Pancreas (tissue), 10 donors: ENCODE data around the gene ACKR1. TPM values are rescaled to one million over a fixed set of nuclear protein-coding genes. Genes with fewer than 3 reads are reported as not detected.

ENCODE experiments used
- ATAC-seq, 4 donors: fragments of 200-7000 bp; cut with Tn5 transposase; one replicate each; pipeline versions ENCODE4 v1.8.0 to v1.9.1; 2020; ENCODE audit warnings: mild to moderate bottlenecking in 4 of 4, moderate library complexity in 4 of 4
- DNase-seq, 6 donors: peaks; one replicate each; pipeline ENCODE4 v3.0.0-alpha.2; 2020
- FAIRE-seq: peaks from 2 replicates; lab custom pipeline; 2012; peaks lifted over from hg19 to GRCh38; lab: Jason Lieb, UNC
- H3K27ac ChIP-seq, 4 donors: fragments of 200-600 bp; sonication (generic); 1 replicate in 3 of 4; 2 replicates in 1 of 4; pipeline versions ENCODE4 v1.5.0 to v1.8.0; 2020
- H3K27me3 ChIP-seq, 4 donors: fragments of 200-600 bp; one replicate each; pipeline ENCODE4 v1.8.0; 2021
- H3K36me3 ChIP-seq, 3 donors: fragments of 200-600 bp; sonication (generic) in 1 of 3; one replicate each; pipeline versions ENCODE4 v1.5.0 to v1.8.0; 2020 to 2021
- H3K4me1 ChIP-seq, 3 donors: fragments of 200-600 bp; one replicate each; pipeline ENCODE4 v1.8.0; 2021
- H3K4me3 ChIP-seq, 4 donors: fragments of 200-600 bp; sonication (generic) in 2 of 4; one replicate each; pipeline versions ENCODE4 v1.5.0 to v1.8.0; 2020 to 2021
- H3K9me3 ChIP-seq, 4 donors: fragments of 200-600 bp; one replicate each; pipeline ENCODE4 v1.8.0; 2021
- WGBS, 2 donors: extraction: QIAGEN DNeasy Blood & Tissue Kit; methylation state at CpG; one replicate each; pipeline ENCODE4 v1.1.7; 2013; 5-methylcytosine and 5-hydroxymethylcytosine counted together
- intact Hi-C, 3 donors: fragments of 100-400 bp; cut with DNase I; formaldehyde crosslinking; loops; one replicate each; pipeline versions ENCODE4 v1.11.1 to v1.14.2; 2022
- polyA plus RNA-seq, 2 donors: library from polyadenylated mRNA; stranded (reverse); fragments of 200-250 nt; gene quantifications; one replicate each; pipeline ENCODE4 v1.2.3, GENCODE V29; 2013
- total RNA-seq, 6 donors: library from RNA; stranded (reverse); fragmentation: NEBNext Ultra II Directional in 4 of 6; extraction: Animal tissue kit (Norgen Biotek cat#: 25700) in 4 of 6; gene quantifications; one replicate each; pipeline versions ENCODE4 v1.2.1 to v1.2.4, GENCODE V29; 2021 to 2023
- TF ChIP-seq, protein P1 (sequence below), 4 donors: fragments of 200-600 bp; sonication (generic) in 3 of 4; IDR thresholded peaks; one replicate each; pipeline versions ENCODE4 v1.5.0 to v1.8.0; 2021; ENCODE audit warnings: antibody characterized with exemption in 4 of 4
- donor health status: healthy with polysubstance abuse.
- donor health status: DM: no; HTN: no; CAD: no; lungs with moderate emphysema.
- donor health status: DM: no; HTN: no; CAD: no.
- donor health status: control.
- donor health status: control.
- donor health status: Bipolar disorder and iron deficiency.
- donor health status: DM: yes; HTN: yes; CAD: no.
- donor health status: DM: no; HTN: no; CAD: no.
- donor health status: DM: no; HTN: no; CAD: no.
- donor health status: DM: yes; HTN: yes; CAD: no.

The ACKR1 gene
- total and polyA plus RNA-seq, 8 donors = 4.1 to 27.0 (median 10.8) TPM

DNA sequence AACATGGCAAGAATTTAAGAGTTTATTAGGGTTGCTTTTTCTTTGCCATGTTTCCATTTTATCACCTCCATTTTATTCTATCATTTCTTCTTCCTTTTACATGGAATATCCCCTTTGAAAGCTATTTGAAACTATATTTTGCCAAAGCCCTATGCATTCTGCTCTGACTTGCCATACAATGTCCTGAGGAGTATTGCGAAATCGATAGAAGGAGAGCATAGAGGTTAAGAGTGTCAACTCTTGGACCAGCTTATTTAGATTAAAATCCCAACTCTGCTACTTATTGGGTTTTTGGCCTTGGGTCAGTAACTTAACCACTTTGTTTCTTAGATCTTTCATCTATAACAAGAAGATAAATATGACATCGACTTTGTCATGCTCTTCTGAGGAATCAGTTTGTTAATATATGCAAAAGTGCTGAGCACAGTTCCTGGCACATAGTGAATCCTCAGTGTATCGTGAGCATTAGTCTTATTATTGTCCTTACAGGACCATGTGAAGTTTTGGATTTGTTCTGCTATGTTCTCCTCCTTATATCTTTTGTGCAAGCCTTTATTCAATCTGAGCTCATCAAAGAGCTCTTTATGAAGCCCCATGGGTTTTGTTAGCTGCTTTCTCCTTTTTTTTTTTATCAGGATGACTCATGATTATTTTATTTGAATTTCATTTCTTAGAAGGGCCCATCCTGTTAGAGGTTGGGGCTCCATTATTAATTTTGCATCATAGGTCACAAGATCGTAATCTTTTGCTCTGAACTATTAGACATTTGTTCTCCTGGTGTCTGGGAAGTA is 17.6 kb downstream of the ACKR1 start:
- TF ChIP-seq, protein P1, sequence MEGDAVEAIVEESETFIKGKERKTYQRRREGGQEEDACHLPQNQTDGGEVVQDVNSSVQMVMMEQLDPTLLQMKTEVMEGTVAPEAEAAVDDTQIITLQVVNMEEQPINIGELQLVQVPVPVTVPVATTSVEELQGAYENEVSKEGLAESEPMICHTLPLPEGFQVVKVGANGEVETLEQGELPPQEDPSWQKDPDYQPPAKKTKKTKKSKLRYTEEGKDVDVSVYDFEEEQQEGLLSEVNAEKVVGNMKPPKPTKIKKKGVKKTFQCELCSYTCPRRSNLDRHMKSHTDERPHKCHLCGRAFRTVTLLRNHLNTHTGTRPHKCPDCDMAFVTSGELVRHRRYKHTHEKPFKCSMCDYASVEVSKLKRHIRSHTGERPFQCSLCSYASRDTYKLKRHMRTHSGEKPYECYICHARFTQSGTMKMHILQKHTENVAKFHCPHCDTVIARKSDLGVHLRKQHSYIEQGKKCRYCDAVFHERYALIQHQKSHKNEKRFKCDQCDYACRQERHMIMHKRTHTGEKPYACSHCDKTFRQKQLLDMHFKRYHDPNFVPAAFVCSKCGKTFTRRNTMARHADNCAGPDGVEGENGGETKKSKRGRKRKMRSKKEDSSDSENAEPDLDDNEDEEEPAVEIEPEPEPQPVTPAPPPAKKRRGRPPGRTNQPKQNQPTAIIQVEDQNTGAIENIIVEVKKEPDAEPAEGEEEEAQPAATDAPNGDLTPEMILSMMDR (IDR thresholded peaks at IDR 0.05) = no peak
- no peak for FAIRE-seq
- Histone ChIP-seq H3K9me3 (no peaks in the 10 kb centered on the region), H3K36me3 (no peaks in the 10 kb centered on the region), H3K4me3 (no peak overlapping the region), H3K4me1 (no peaks in the 10 kb centered on the region), H3K27me3 (no peaks in the 10 kb centered on the region), H3K27ac (no peak overlapping the region)
- intact Hi-C loops = no loop called here
- ATAC-seq = no peak
- WGBS, 2 donors = 68 to 76% methylated on average over 5 of the region's 5 CpGs
- no peak for DNase-seq

DNA sequence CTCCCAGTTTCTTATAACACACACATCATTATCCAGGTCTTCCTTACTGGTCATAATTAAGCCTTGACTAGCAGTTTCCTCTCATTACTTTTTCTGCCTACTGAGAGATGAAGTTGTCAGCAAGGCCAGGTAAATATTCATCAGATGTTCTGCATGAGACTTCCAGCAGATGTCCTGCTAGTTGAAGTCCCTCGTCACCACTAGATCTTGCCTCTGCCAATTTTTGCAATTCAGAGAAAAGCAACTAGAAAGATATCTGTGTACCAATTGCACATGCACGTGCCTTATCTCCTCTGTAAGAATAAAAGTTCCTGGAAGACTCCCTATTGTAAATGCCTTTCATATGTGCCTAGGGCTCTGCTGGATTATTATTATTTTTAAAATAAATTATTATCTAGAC is 18.3 kb downstream of the ACKR1 start:
- DNase-seq = no peak
- TF ChIP-seq, protein P1 (IDR thresholded peaks at IDR 0.05) = no peak
- ATAC-seq = no peak

DNA sequence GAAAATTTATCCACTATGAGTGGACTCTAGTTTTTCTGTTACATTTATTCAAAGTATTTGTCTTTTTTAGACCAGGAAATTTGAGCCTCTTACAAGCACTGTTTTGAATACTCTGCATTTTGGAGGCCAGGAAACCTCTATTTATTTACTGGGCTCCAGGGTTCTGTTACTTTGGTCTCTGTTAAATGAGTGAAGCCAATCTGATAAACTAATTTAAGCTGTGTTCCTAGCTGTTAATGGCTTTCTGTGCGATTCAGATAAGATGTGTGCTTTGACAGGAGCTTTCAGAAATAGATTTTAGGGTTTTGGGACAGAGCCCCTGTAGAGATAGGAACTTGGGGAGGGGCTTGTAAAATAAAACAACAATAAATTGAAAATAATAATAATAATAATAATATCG is 23.9 kb downstream of the ACKR1 start:
- Histone ChIP-seq H3K4me1 (no peaks in the 10 kb centered on the region), H3K27ac (no peak overlapping the region), H3K9me3 (no peaks in the 10 kb centered on the region), H3K4me3 (no peak overlapping the region), H3K36me3 (no peaks in the 10 kb centered on the region), H3K27me3 (no peaks in the 10 kb centered on the region)
- 54% methylated on average over 2 of the region's 2 CpGs for WGBS, 2 donors
- ATAC-seq (no peak), DNase-seq (no peak), FAIRE-seq (no peak)
- TF ChIP-seq, protein P1 (IDR thresholded peaks at IDR 0.05) = no peak
- intact Hi-C loops = no loop called here

More for the DNA sequence above, 18.3 kb downstream of the ACKR1 start:
- intact Hi-C loops = no loop called here
- Histone ChIP-seq H3K9me3 (no peaks in the 10 kb centered on the region), H3K27me3 (no peaks in the 10 kb centered on the region), H3K4me1 (no peaks in the 10 kb centered on the region), H3K36me3 (no peaks in the 10 kb centered on the region), H3K4me3 (no peak overlapping the region), H3K27ac (no peak overlapping the region)
- WGBS, 2 donors = 6 to 14% methylated on average over 2 of the region's 2 CpGs
- FAIRE-seq = no peak

DNA sequence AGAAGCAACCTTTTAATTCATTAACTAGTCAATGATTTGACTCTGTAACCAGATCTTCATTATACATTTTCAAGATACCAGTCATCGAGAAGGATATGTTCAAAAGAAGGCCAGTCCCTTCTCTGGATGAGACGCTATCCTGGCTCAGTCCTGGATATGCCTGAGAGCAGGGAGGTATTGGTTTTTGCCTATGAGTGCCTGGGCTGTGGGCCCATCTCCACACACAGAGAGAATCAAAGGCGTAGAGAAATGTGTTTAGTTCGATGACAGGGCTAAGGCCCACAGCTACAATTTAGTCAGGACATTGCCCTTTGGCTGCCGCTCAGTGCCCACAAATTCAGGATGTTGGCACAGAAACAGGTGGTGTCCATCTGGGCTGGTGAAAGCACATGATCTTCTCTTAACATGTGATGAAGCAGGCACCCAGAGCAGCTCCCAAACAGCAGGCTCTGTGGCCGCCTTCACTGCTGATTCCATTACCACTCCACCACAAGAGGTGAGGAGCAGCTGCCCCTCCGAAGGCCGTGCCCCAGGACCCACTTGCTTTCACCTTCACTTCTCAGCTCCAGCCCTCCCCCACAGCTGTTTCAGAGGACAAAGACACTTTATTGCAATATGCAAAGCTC is 24.7 kb downstream of the ACKR1 start:
- 60 to 70% methylated on average over 8 of the region's 8 CpGs for WGBS, 2 donors
- ATAC-seq (no peak), FAIRE-seq (no peak), DNase-seq (no peak)
- H3K4me1 ChIP-seq = no peaks in the 10 kb centered on the region
- H3K27me3 ChIP-seq = no peaks in the 10 kb centered on the region
- H3K9me3 ChIP-seq = no peaks in the 10 kb centered on the region
- H3K27ac ChIP-seq = no peak overlapping the region
- H3K36me3 ChIP-seq = no peaks in the 10 kb centered on the region
- no peak overlapping the region for H3K4me3 ChIP-seq
- TF ChIP-seq, protein P1 (IDR thresholded peaks at IDR 0.05) = no peak
- intact Hi-C loops = no loop called here

DNA sequence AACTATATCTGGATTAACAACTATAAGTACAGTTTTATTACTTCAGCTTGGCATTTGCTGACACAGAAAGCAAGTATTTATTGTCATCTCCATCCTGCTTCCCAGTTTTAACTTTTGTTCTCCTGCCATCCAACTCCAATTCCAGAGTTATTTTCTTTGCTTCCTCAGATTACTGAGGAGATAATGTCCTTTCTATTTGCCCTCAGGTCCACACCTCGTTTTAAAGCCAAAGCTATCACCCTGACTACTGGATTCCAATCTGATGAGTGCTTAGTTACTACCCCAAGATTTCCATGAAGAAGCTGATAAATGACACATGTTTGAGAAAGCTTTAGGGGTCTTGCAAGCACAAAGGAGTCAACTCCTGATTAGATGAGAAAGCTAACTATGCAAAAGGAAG is 25.2 kb downstream of the ACKR1 start:
- H3K4me3 ChIP-seq = no peak overlapping the region
- ATAC-seq (no peak), DNase-seq (no peak), FAIRE-seq (no peak)
- H3K27me3 ChIP-seq = no peaks in the 10 kb centered on the region
- H3K27ac ChIP-seq = no peak overlapping the region
- TF ChIP-seq, protein P1 (IDR thresholded peaks at IDR 0.05) = no peak
- intact Hi-C loops = no loop called here
- no peaks in the 10 kb centered on the region for H3K9me3 ChIP-seq
- H3K36me3 ChIP-seq = no peaks in the 10 kb centered on the region
- H3K4me1 ChIP-seq = no peaks in the 10 kb centered on the region
- WGBS, 2 donors = 6 to 9% methylated on average over 1 of the region's 1 CpG
